Smooth muscle cell (in vitro differentiated cells): ENCODE results near the gene PARD3. TPM values are rescaled to one million over a fixed set of nuclear protein-coding genes. Genes with fewer than 3 reads are reported as not detected.

Experiments used
- DNase-seq: peaks from one replicate; lab custom pipeline; 2025; ENCODE audit not compliant: unreplicated experiment; lab: John Stamatoyannopoulos, UW
- H2AFZ ChIP-seq: fragments of 200-600 bp; sonication (generic); 2 replicates; pipeline ENCODE4 v1.6.0; 2016; ENCODE audit warnings: antibody characterized with exemption, low read depth, mild to moderate bottlenecking
- H3F3A ChIP-seq: fragments of 200-600 bp; sonication (generic); 2 replicates; pipeline ENCODE4 v1.6.0; 2017; ENCODE audit warnings: antibody characterized with exemption, low read depth
- H3K27ac ChIP-seq: fragments of 200-600 bp; sonication (generic); 2 replicates; pipeline ENCODE4 v1.5.1; 2016; ENCODE audit warnings: low read depth, mild to moderate bottlenecking
- H3K27me3 ChIP-seq: fragments of 200-600 bp; sonication (generic); 2 replicates; pipeline ENCODE4 v1.6.1; 2016; ENCODE audit warnings: low read depth, mild to moderate bottlenecking
- H3K36me3 ChIP-seq: fragments of 200-600 bp; sonication (generic); 2 replicates; pipeline ENCODE4 v1.5.1; 2016; ENCODE audit warnings: low read depth
- H3K4me1 ChIP-seq: fragments of 200-600 bp; sonication (generic); 2 replicates; pipeline ENCODE4 v1.5.1; 2016; ENCODE audit warnings: low read depth
- H3K4me2 ChIP-seq: fragments of 200-600 bp; sonication (generic); 2 replicates; pipeline ENCODE4 v1.6.0; 2016; ENCODE audit warnings: mild to moderate bottlenecking
- H3K4me3 ChIP-seq: fragments of 200-600 bp; sonication (generic); 2 replicates; pipeline ENCODE4 v1.5.1; 2016; ENCODE audit warnings: mild to moderate bottlenecking
- H3K79me2 ChIP-seq: fragments of 200-600 bp; sonication (generic); 2 replicates; pipeline ENCODE4 v1.6.0; 2016; ENCODE audit warnings: low read depth, mild to moderate bottlenecking
- H3K9ac ChIP-seq: fragments of 200-600 bp; sonication (generic); 2 replicates; pipeline ENCODE4 v1.6.0; 2016; ENCODE audit warnings: low read depth
- H3K9me3 ChIP-seq: fragments of 200-600 bp; sonication (generic); replicated peaks from 2 replicates; pipeline ENCODE4 v1.5.1; 2016; ENCODE audit warnings: low read depth
- H4K20me1 ChIP-seq: fragments of 200-600 bp; sonication (generic); 2 replicates; pipeline ENCODE4 v1.6.0; 2016; ENCODE audit warnings: low read depth
- WGBS: methylation state at CpG from one replicate; pipeline ENCODE4 v1.1.7; 2016; ENCODE audit warnings: low lambda C conversion rate; 5-methylcytosine and 5-hydroxymethylcytosine counted together
- polyA plus RNA-seq: library from polyadenylated mRNA; unstranded; fragments of >200 nt; fragmentation: Nextera tagmentation; extraction: Ambion mirVana; gene quantifications from 2 replicates; pipeline ENCODE4 v1.2.1, GENCODE V29; 2016
- total RNA-seq: library from RNA; depleted of rRNA; stranded (reverse); fragments of >200 nt; gene quantifications from 2 replicates; pipeline ENCODE4 v1.2.3, GENCODE V29; 2014
- TF ChIP-seq, protein P1 (sequence below): fragments of 200-600 bp; sonication (generic); IDR thresholded peaks from 2 replicates; pipeline ENCODE4 v1.5.1; 2017; ENCODE audit warnings: borderline replicate concordance, mild to moderate bottlenecking, antibody characterized with exemption; ENCODE audit not compliant: insufficient read depth, poor library complexity, severe bottlenecking

The PARD3 gene
- total and polyA plus RNA-seq, 2 experiments from 2014 or later, result 17.5 to 26.0 TPM

GRCh38 chr10:34654211-34654610 is 160.9 kb downstream of the PARD3 start:
- Histone ChIP-seq H3K27me3 (no peaks in the 10 kb centered on the region), H3K79me2 (peaks cover 43% of the 10 kb centered on the region)

GRCh38 chr10:34653530-34653929 is 161.6 kb downstream of the PARD3 start:
- Histone ChIP-seq H3K9me3 (no peaks in the 10 kb centered on the region), H3F3A (peaks cover 12% of the 10 kb centered on the region), H3K27ac (no peak overlapping the region), H3K4me2 (no peak overlapping the region), H3K36me3 (no peaks in the 10 kb centered on the region), H4K20me1 (peaks cover 56% of the 10 kb centered on the region), H3K4me1 (peaks cover 21% of the 10 kb centered on the region), H2AFZ (no peak overlapping the region), H3K4me3 (no peak overlapping the region), H3K79me2 (peaks cover 42% of the 10 kb centered on the region), H3K27me3 (no peaks in the 10 kb centered on the region), H3K9ac (no peak overlapping the region)
- TF ChIP-seq, protein P1, sequence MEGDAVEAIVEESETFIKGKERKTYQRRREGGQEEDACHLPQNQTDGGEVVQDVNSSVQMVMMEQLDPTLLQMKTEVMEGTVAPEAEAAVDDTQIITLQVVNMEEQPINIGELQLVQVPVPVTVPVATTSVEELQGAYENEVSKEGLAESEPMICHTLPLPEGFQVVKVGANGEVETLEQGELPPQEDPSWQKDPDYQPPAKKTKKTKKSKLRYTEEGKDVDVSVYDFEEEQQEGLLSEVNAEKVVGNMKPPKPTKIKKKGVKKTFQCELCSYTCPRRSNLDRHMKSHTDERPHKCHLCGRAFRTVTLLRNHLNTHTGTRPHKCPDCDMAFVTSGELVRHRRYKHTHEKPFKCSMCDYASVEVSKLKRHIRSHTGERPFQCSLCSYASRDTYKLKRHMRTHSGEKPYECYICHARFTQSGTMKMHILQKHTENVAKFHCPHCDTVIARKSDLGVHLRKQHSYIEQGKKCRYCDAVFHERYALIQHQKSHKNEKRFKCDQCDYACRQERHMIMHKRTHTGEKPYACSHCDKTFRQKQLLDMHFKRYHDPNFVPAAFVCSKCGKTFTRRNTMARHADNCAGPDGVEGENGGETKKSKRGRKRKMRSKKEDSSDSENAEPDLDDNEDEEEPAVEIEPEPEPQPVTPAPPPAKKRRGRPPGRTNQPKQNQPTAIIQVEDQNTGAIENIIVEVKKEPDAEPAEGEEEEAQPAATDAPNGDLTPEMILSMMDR, result no peak
- no peak for DNase-seq
- 95% methylated on average over 4 of the region's 4 CpGs for WGBS

More at GRCh38 chr10:34654211-34654610, 160.9 kb downstream of the PARD3 start:
- peaks cover 12% of the 10 kb centered on the region for H3F3A ChIP-seq
- 90% methylated on average over 3 of the region's 3 CpGs for WGBS
- peaks cover 21% of the 10 kb centered on the region for H3K4me1 ChIP-seq
- no peak for DNase-seq
- H4K20me1 ChIP-seq, result peaks cover 63% of the 10 kb centered on the region
- no peaks in the 10 kb centered on the region for H3K9me3 ChIP-seq
- no peak overlapping the region for H3K4me2 ChIP-seq
- TF ChIP-seq, protein P1, result no peak
- no peak overlapping the region for H3K27ac ChIP-seq
- no peak overlapping the region for H3K4me3 ChIP-seq
- no peak overlapping the region for H3K9ac ChIP-seq
- H3K36me3 ChIP-seq, result no peaks in the 10 kb centered on the region
- H2AFZ ChIP-seq, result no peak overlapping the region

GRCh38 chr10:34651416-34652195 is 163.5 kb downstream of the PARD3 start:
- Histone ChIP-seq H3F3A (peaks cover 12% of the 10 kb centered on the region), H3K27ac (peak overlapping the region; percentile 28), H3K4me3 (no peak overlapping the region), H3K36me3 (no peaks in the 10 kb centered on the region), H3K9me3 (no peaks in the 10 kb centered on the region), H4K20me1 (peaks cover 47% of the 10 kb centered on the region), H3K9ac (no peak overlapping the region), H3K4me2 (peak overlapping the region; percentile 73), H3K4me1 (peaks cover 21% of the 10 kb centered on the region), H3K27me3 (no peaks in the 10 kb centered on the region), H2AFZ (no peak overlapping the region), H3K79me2 (peaks cover 30% of the 10 kb centered on the region)
- TF ChIP-seq, protein P1, result no peak
- DNase-seq, result no peak
- WGBS, result 25% methylated on average over 12 of the region's 12 CpGs
